Caco-2 (cell line): ENCODE measurements around the gene MRAP. TPM values are rescaled to one million over a fixed set of nuclear protein-coding genes. Genes with fewer than 3 reads are reported as not detected.

Experiments
- BruUV-seq: library from RNA; stranded (reverse); fragments of 400-500 nt; replicated peaks from 2 replicates; lab custom pipeline; 2021; lab: Mats Ljungman, UMichigan
- CTCF ChIA-PET: fragments of 300-600 bp; sonication (Branson Sonifier 250); formaldehyde crosslinking; loops from one replicate; lab custom pipeline; 2022; ENCODE audit warnings: antibody characterized with exemption; lab: Charles Lee
- POLR2A ChIA-PET: fragments of 300-600 bp; sonication (Branson Sonifier 250); formaldehyde crosslinking; loops from one replicate; lab custom pipeline; 2022; ENCODE audit warnings: antibody characterized with exemption; lab: Charles Lee
- DNase-seq, 2 experiments: peaks; one replicate each; pipeline versions ENCODE4 v3.0.0 to v3.0.0-alpha.2; 2020 to 2022
- H3K27me3 ChIP-seq: replicated peaks from 2 replicates; pipeline ENCODE4 v1.6.0; 2011; ENCODE audit warnings: low read length; ENCODE audit not compliant: control insufficient read depth, insufficient read depth
- H3K36me3 ChIP-seq: 2 replicates; pipeline ENCODE4 v1.5.1; 2011; ENCODE audit warnings: low read length; ENCODE audit not compliant: control insufficient read depth, insufficient read depth
- H3K4me1 ChIP-seq: fragments of 250-450 bp; sonication (Bioruptor Pico); 2 replicates; pipeline ENCODE4 v1.5.1; 2020; ENCODE audit warnings: mild to moderate bottlenecking
- H3K4me3 ChIP-seq: 2 replicates; pipeline ENCODE4 v1.5.1; 2011; ENCODE audit warnings: low read depth, mild to moderate bottlenecking, control low read depth, low read length
- H3K9me3 ChIP-seq: fragments of 250-450 bp; sonication (Bioruptor Pico); 2 replicates; pipeline ENCODE4 v1.5.1; 2020; ENCODE audit warnings: mild to moderate bottlenecking, moderate library complexity
- H3K27ac Mint-ChIP-seq: one replicate; pipeline ENCODE4 v1.8.0; 2022; ENCODE audit warnings: mixed read lengths; ENCODE audit not compliant: unreplicated experiment
- H3K27me3 Mint-ChIP-seq: one replicate; pipeline ENCODE4 v1.8.0; 2022; ENCODE audit warnings: mixed read lengths; ENCODE audit not compliant: insufficient read depth, unreplicated experiment
- H3K36me3 Mint-ChIP-seq: one replicate; pipeline ENCODE4 v1.8.0; 2022; ENCODE audit warnings: mild to moderate bottlenecking, mixed read lengths; ENCODE audit not compliant: insufficient read depth, unreplicated experiment
- H3K4me1 Mint-ChIP-seq: one replicate; pipeline ENCODE4 v1.8.0; 2022; ENCODE audit warnings: low read depth, mixed read lengths; ENCODE audit not compliant: unreplicated experiment
- H3K4me3 Mint-ChIP-seq: one replicate; pipeline ENCODE4 v1.8.0; 2022; ENCODE audit warnings: mild to moderate bottlenecking, moderate library complexity, mixed read lengths; ENCODE audit not compliant: unreplicated experiment
- H3K9me3 Mint-ChIP-seq: one replicate; pipeline ENCODE4 v1.8.0; 2022; ENCODE audit warnings: mixed read lengths; ENCODE audit not compliant: unreplicated experiment
- intact Hi-C: fragments of 100-400 bp; cut with micrococcal nuclease; formaldehyde crosslinking; loops from one replicate; pipeline ENCODE4 v1.10.0; 2022; ENCODE audit not compliant: unreplicated experiment
- total RNA-seq: library from RNA; stranded (reverse); gene quantifications from 2 replicates; pipeline ENCODE4 v1.2.3, GENCODE V29; 2022
- TF ChIP-seq, protein P1 (sequence below), 2 experiments: fragments of 200-600 bp in 1 of 2; IDR thresholded peaks; 1 replicate in 1 of 2; 2 replicates in 1 of 2; pipeline versions ENCODE4 v1.5.1 to v1.8.0; 2011 to 2022; ENCODE audit warnings: antibody characterized with exemption in 1 of 2, control low read depth in 1 of 2, inconsistent platforms in 1 of 2, low read depth in 1 of 2, low read length in 1 of 2, mild to moderate bottlenecking in 1 of 2, moderate library complexity in 1 of 2; ENCODE audit not compliant: insufficient read depth in 1 of 2, severe bottlenecking in 1 of 2, unreplicated experiment in 1 of 2

MRAP gene
- total RNA-seq, 1 experiment from 2014 or later, result not detected

GRCh38 chr21:32303385-32303784 lies 4.7 kb downstream of the MRAP start:
- H3K36me3 Mint-ChIP-seq, result peaks cover 23% of the 10 kb centered on the region
- H3K4me1 Mint-ChIP-seq, result no peaks in the 10 kb centered on the region
- no peak overlapping the region for H3K27ac Mint-ChIP-seq
- Histone ChIP-seq H3K9me3 (no peaks in the 10 kb centered on the region), H3K27me3 (no peaks in the 10 kb centered on the region), H3K4me1 (no peaks in the 10 kb centered on the region), H3K4me3 (no peak overlapping the region), H3K36me3 (no peaks in the 10 kb centered on the region)
- POLR2A ChIA-PET, result no interaction called here
- CTCF ChIA-PET, result no interaction called here
- DNase-seq, result no peak
- H3K4me3 Mint-ChIP-seq, result no peak overlapping the region
- TF ChIP-seq, protein P1, sequence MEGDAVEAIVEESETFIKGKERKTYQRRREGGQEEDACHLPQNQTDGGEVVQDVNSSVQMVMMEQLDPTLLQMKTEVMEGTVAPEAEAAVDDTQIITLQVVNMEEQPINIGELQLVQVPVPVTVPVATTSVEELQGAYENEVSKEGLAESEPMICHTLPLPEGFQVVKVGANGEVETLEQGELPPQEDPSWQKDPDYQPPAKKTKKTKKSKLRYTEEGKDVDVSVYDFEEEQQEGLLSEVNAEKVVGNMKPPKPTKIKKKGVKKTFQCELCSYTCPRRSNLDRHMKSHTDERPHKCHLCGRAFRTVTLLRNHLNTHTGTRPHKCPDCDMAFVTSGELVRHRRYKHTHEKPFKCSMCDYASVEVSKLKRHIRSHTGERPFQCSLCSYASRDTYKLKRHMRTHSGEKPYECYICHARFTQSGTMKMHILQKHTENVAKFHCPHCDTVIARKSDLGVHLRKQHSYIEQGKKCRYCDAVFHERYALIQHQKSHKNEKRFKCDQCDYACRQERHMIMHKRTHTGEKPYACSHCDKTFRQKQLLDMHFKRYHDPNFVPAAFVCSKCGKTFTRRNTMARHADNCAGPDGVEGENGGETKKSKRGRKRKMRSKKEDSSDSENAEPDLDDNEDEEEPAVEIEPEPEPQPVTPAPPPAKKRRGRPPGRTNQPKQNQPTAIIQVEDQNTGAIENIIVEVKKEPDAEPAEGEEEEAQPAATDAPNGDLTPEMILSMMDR (IDR thresholded peaks at IDR 0.05; ENCODE audit: insufficient read depth in 1 of 2, low read depth in 1 of 2, low read length in 1 of 2, severe bottlenecking in 1 of 2, unreplicated experiment in 1 of 2), result no peak
- BruUV-seq, result no TSS peak
- H3K27me3 Mint-ChIP-seq, result no peaks in the 10 kb centered on the region
- no peaks in the 10 kb centered on the region for H3K9me3 Mint-ChIP-seq
- intact Hi-C loops, result no loop called here

- H3K4me3 Mint-ChIP-seq, result no peak overlapping the region
- H3K4me3 ChIP-seq, result no peak overlapping the region
- no peak for DNase-seq
- H3K27me3 Mint-ChIP-seq, result no peaks in the 10 kb centered on the region
- CTCF ChIA-PET, result no interaction called here
- no peaks in the 10 kb centered on the region for H3K27me3 ChIP-seq
- H3K4me1 Mint-ChIP-seq, result no peaks in the 10 kb centered on the region
- no peak overlapping the region for H3K27ac Mint-ChIP-seq
- H3K9me3 Mint-ChIP-seq, result no peaks in the 10 kb centered on the region
- intact Hi-C loops, result no loop called here
- peaks cover 33% of the 10 kb centered on the region for H3K36me3 Mint-ChIP-seq
- TF ChIP-seq, protein P1 (IDR thresholded peaks at IDR 0.05; ENCODE audit: insufficient read depth in 1 of 2, low read depth in 1 of 2, low read length in 1 of 2, severe bottlenecking in 1 of 2, unreplicated experiment in 1 of 2), result no peak
- no peaks in the 10 kb centered on the region for H3K36me3 ChIP-seq
- H3K9me3 ChIP-seq, result no peaks in the 10 kb centered on the region
- no peaks in the 10 kb centered on the region for H3K4me1 ChIP-seq
- BruUV-seq, result no TSS peak
- POLR2A ChIA-PET, result no interaction called here
These were observed 6.3 kb downstream of the MRAP start for GRCh38 chr21:32304998-32305397.

- TF ChIP-seq, protein P1 (IDR thresholded peaks at IDR 0.05; ENCODE audit: insufficient read depth in 1 of 2, low read depth in 1 of 2, low read length in 1 of 2, severe bottlenecking in 1 of 2, unreplicated experiment in 1 of 2), result no peak
- Histone ChIP-seq H3K4me3 (no peak overlapping the region), H3K36me3 (no peaks in the 10 kb centered on the region), H3K27me3 (no peaks in the 10 kb centered on the region), H3K9me3 (no peaks in the 10 kb centered on the region), H3K4me1 (no peaks in the 10 kb centered on the region)
- intact Hi-C loops, result no loop called here
- Mint-ChIP-seq H3K27me3 (no peaks in the 10 kb centered on the region), H3K4me1 (no peaks in the 10 kb centered on the region), H3K36me3 (peaks cover 33% of the 10 kb centered on the region), H3K4me3 (no peak overlapping the region), H3K27ac (peak overlapping the region; percentile 19), H3K9me3 (no peaks in the 10 kb centered on the region)
- ChIA-PET CTCF (no interaction called here), POLR2A (no interaction called here)
- no TSS peak for BruUV-seq
- DNase-seq, result peak in 1 of 2 experiments; percentile 4
These were observed 7.5 kb downstream of the MRAP start for GRCh38 chr21:32306021-32306780.
